CD4-positive, CD25-positive, alpha-beta regulatory T cell (primary cell): Measurements from ENCODE around the gene PLGLB2. TPM values are rescaled to one million over a fixed set of nuclear protein-coding genes. Genes with fewer than 3 reads are reported as not detected.
"Not testable (repeated sequence)": the region's sequence is repeated elsewhere in the genome, so short reads cannot be mapped to it uniquely, and the experiment has no call there.

Experiments used
- ATAC-seq, 2 donors: fragments of 150-1000 bp; cut with Tn5 transposase; one replicate each; pipeline ENCODE4 v1.10.0; 2021; ENCODE audit warnings: low read depth in 2 of 2, moderate number of reproducible peaks in 2 of 2, moderate library complexity in 1 of 2
- DNase-seq, 3 donors: peaks; one replicate each; pipeline versions ENCODE4 v3.0.0 to v3.0.0-alpha.2; 2012 to 2022; ENCODE audit warnings: mixed read lengths in 1 of 3
- H3K27ac ChIP-seq: one replicate; pipeline ENCODE4 v1.7.0; 2013; ENCODE audit warnings: mild to moderate bottlenecking, low read length; ENCODE audit not compliant: insufficient read depth, poor library complexity, severe bottlenecking
- H3K27me3 ChIP-seq: one replicate; pipeline ENCODE4 v1.7.0; 2013; ENCODE audit warnings: low read length; ENCODE audit not compliant: control insufficient read depth, insufficient read depth
- H3K36me3 ChIP-seq: one replicate; pipeline ENCODE4 v1.7.0; 2013; ENCODE audit warnings: mild to moderate bottlenecking, low read length, moderate library complexity; ENCODE audit not compliant: control insufficient read depth, insufficient read depth
- H3K4me1 ChIP-seq: 2 replicates; pipeline ENCODE4 v1.7.0; 2013; ENCODE audit warnings: mild to moderate bottlenecking, low read length; ENCODE audit not compliant: insufficient read depth, control insufficient read depth, poor library complexity, severe bottlenecking
- H3K4me3 ChIP-seq: one replicate; pipeline ENCODE4 v1.7.0; 2013; ENCODE audit warnings: low read depth, mild to moderate bottlenecking, low read length, moderate library complexity
- H3K9me3 ChIP-seq, 2 experiments: 1 replicate in 1 of 2; 2 replicates in 1 of 2; pipeline ENCODE4 v1.7.0; 2013; ENCODE audit warnings: low read length in 2 of 2, mild to moderate bottlenecking in 1 of 2, moderate library complexity in 1 of 2; ENCODE audit not compliant: control insufficient read depth in 2 of 2
- H3K27ac Mint-ChIP-seq, 3 donors: one replicate each; pipeline ENCODE4 v1.8.0; 2020 to 2022; ENCODE audit warnings: mild to moderate bottlenecking in 3 of 3, mixed read lengths in 3 of 3, moderate library complexity in 2 of 3
- H3K27me3 Mint-ChIP-seq: one replicate; pipeline ENCODE4 v1.8.0; 2022; ENCODE audit warnings: mild to moderate bottlenecking, mixed read lengths
- H3K36me3 Mint-ChIP-seq: one replicate; pipeline ENCODE4 v1.8.0; 2020; ENCODE audit warnings: mixed read lengths
- H3K4me1 Mint-ChIP-seq, 4 donors: one replicate each; pipeline ENCODE4 v1.8.0; 2020 to 2022; ENCODE audit warnings: mixed read lengths in 4 of 4, mild to moderate bottlenecking in 1 of 4
- H3K4me3 Mint-ChIP-seq, 4 donors: one replicate each; pipeline ENCODE4 v1.8.0; 2020 to 2022; ENCODE audit warnings: mild to moderate bottlenecking in 4 of 4, mixed read lengths in 4 of 4, moderate library complexity in 3 of 4
- H3K9me3 Mint-ChIP-seq, 7 donors: one replicate each; pipeline ENCODE4 v1.8.0; 2020 to 2022; ENCODE audit warnings: mixed read lengths in 7 of 7, mild to moderate bottlenecking in 3 of 7, moderate library complexity in 2 of 7
- polyA plus RNA-seq, 4 donors: library from polyadenylated mRNA; unstranded; fragments of 300-500 nt; fragmentation: Illumina TruSeq; gene quantifications; one replicate each; pipeline ENCODE4 v1.2.3, GENCODE V29; 2021
- total RNA-seq: library from RNA; stranded (reverse); gene quantifications from one replicate; pipeline ENCODE4 v1.2.3, GENCODE V29; 2022

The PLGLB2 gene
- total RNA-seq (not detected), polyA plus RNA-seq (under 1 TPM; 0.22 to 0.97 (median 0.58) TPM)

GRCh38 chr2:87747791-87748190 is at the start of gene PLGLB2:
TSS of gene PLGLB2 (plus strand) at chr2:87748087. CDS start at chr2:87748154, 67 bp downstream.
- H3K9me3 ChIP-seq, H3K4me1 Mint-ChIP-seq, H3K4me3 ChIP-seq, H3K27ac ChIP-seq, H3K27me3 ChIP-seq, H3K36me3 Mint-ChIP-seq, DNase-seq, H3K36me3 ChIP-seq, H3K4me3 Mint-ChIP-seq, H3K9me3 Mint-ChIP-seq, H3K4me1 ChIP-seq, H3K27ac Mint-ChIP-seq, H3K27me3 Mint-ChIP-seq, ATAC-seq: not testable (repeated sequence)

GRCh38 chr2:87704572-87705323 is 43.1 kb upstream of the PLGLB2 start:
- not testable (repeated sequence) for H3K9me3 ChIP-seq, ATAC-seq, H3K27me3 ChIP-seq, H3K27ac ChIP-seq, H3K36me3 Mint-ChIP-seq, H3K4me1 ChIP-seq, H3K36me3 ChIP-seq, H3K4me3 Mint-ChIP-seq, H3K4me3 ChIP-seq, H3K9me3 Mint-ChIP-seq, H3K27me3 Mint-ChIP-seq
- peak in 1 of 3 donors; percentile 5 for DNase-seq
- H3K27ac Mint-ChIP-seq: peak overlapping the region; percentile 9 to 54 (median 50)
- peaks cover 5 to 11% (median 7%) of the 10 kb centered on the region in 4 donors for H3K4me1 Mint-ChIP-seq

- H3K9me3 ChIP-seq, H3K27ac Mint-ChIP-seq: not testable (repeated sequence)
These were observed 39.5 kb upstream of the PLGLB2 start for GRCh38 chr2:87708368-87708767.

GRCh38 chr2:87727940-87728599 is 19.8 kb upstream of the PLGLB2 start:
- H3K36me3 Mint-ChIP-seq, H3K4me3 Mint-ChIP-seq, H3K36me3 ChIP-seq, H3K9me3 Mint-ChIP-seq, H3K9me3 ChIP-seq, H3K4me3 ChIP-seq, H3K27ac Mint-ChIP-seq, H3K4me1 ChIP-seq, H3K27me3 Mint-ChIP-seq, DNase-seq, ATAC-seq, H3K27me3 ChIP-seq, H3K4me1 Mint-ChIP-seq, H3K27ac ChIP-seq: not testable (repeated sequence)

More at GRCh38 chr2:87708368-87708767, 39.5 kb upstream of the PLGLB2 start:
- not testable (repeated sequence) for H3K4me1 ChIP-seq, H3K4me3 ChIP-seq, H3K4me3 Mint-ChIP-seq, H3K27me3 ChIP-seq, H3K36me3 ChIP-seq, H3K36me3 Mint-ChIP-seq, H3K9me3 Mint-ChIP-seq, H3K27ac ChIP-seq, H3K27me3 Mint-ChIP-seq
- DNase-seq: peak in 1 of 3 donors; percentile 14
- peak; percentile 65 to 86 for ATAC-seq
- H3K4me1 Mint-ChIP-seq: peaks cover 5 to 11% (median 7%) of the 10 kb centered on the region in 4 donors

GRCh38 chr2:87740928-87741327 is 7.0 kb upstream of the PLGLB2 start:
- not testable (repeated sequence) for H3K4me1 Mint-ChIP-seq, H3K4me3 ChIP-seq, DNase-seq, H3K27ac Mint-ChIP-seq, H3K9me3 Mint-ChIP-seq, H3K36me3 Mint-ChIP-seq, H3K36me3 ChIP-seq, H3K9me3 ChIP-seq, H3K4me3 Mint-ChIP-seq, ATAC-seq, H3K4me1 ChIP-seq, H3K27me3 Mint-ChIP-seq, H3K27me3 ChIP-seq, H3K27ac ChIP-seq

- H3K9me3 ChIP-seq, H3K27me3 Mint-ChIP-seq, H3K36me3 Mint-ChIP-seq, H3K4me1 ChIP-seq, H3K27ac ChIP-seq, H3K4me1 Mint-ChIP-seq, DNase-seq, H3K27ac Mint-ChIP-seq, H3K27me3 ChIP-seq, H3K4me3 Mint-ChIP-seq, ATAC-seq, H3K9me3 Mint-ChIP-seq, H3K36me3 ChIP-seq, H3K4me3 ChIP-seq: not testable (repeated sequence)
These were observed 5.3 kb upstream of the PLGLB2 start for GRCh38 chr2:87742393-87743108.

- not testable (repeated sequence) for H3K36me3 ChIP-seq, H3K27ac Mint-ChIP-seq, H3K27ac ChIP-seq, H3K4me1 Mint-ChIP-seq, ATAC-seq, H3K4me3 Mint-ChIP-seq, H3K9me3 ChIP-seq, H3K4me3 ChIP-seq, DNase-seq, H3K36me3 Mint-ChIP-seq, H3K27me3 Mint-ChIP-seq, H3K27me3 ChIP-seq, H3K4me1 ChIP-seq, H3K9me3 Mint-ChIP-seq
These were observed 4.2 kb upstream of the PLGLB2 start for GRCh38 chr2:87743638-87744037.
